GM21526 (cell line): ENCODE data around the gene ANKRD65.
"Not testable (repeated sequence)": the region's sequence is repeated elsewhere in the genome, so short reads cannot be mapped to it uniquely, and the experiment has no call there.

ENCODE experiments used
- ATAC-seq: cut with Tn5 transposase; IDR thresholded peaks from one replicate; pipeline ENCODE4 v1.9.1; 2021; ENCODE audit warnings: moderate library complexity; ENCODE audit not compliant: unreplicated experiment, low FRiP score

The ANKRD65 gene

GRCh38 chr1:1431845-1432273 lies 10.8 kb upstream of the ANKRD65 start:
- no peak for ATAC-seq

- ATAC-seq = no peak
Observed at GRCh38 chr1:1430992-1431844, 10.1 kb upstream of the ANKRD65 start.

- ATAC-seq = no peak
Observed at GRCh38 chr1:1430114-1430982, 9.3 kb upstream of the ANKRD65 start.

- no peak for ATAC-seq
Observed at GRCh38 chr1:1429671-1430073, 8.6 kb upstream of the ANKRD65 start.

- not testable (repeated sequence) for ATAC-seq
Observed at GRCh38 chr1:1428967-1429366, 7.9 kb upstream of the ANKRD65 start.

GRCh38 chr1:1428174-1428573 lies 7.1 kb upstream of the ANKRD65 start:
- ATAC-seq = no peak

- ATAC-seq = no peak
Observed at GRCh38 chr1:1427820-1428148, 6.7 kb upstream of the ANKRD65 start.

- no peak for ATAC-seq
Observed at GRCh38 chr1:1427106-1427819, 6.2 kb upstream of the ANKRD65 start.

- no peak for ATAC-seq
Observed at GRCh38 chr1:1426496-1427105, 5.5 kb upstream of the ANKRD65 start.

- ATAC-seq = no peak
Observed at GRCh38 chr1:1425753-1426495, 4.8 kb upstream of the ANKRD65 start.

GRCh38 chr1:1425426-1425752 lies 4.3 kb upstream of the ANKRD65 start:
- no peak for ATAC-seq

GRCh38 chr1:1424707-1425106 lies 3.6 kb upstream of the ANKRD65 start:
- ATAC-seq = no peak

- ATAC-seq = no peak
Observed at GRCh38 chr1:1423245-1423597, 2.1 kb upstream of the ANKRD65 start.

- ATAC-seq = no peak
Observed at GRCh38 chr1:1422465-1423244, 1.6 kb upstream of the ANKRD65 start.

GRCh38 chr1:1421907-1422464 lies 910 bp upstream of the ANKRD65 start:
- ATAC-seq = no peak

GRCh38 chr1:1420654-1421141 lies 378 bp downstream of the ANKRD65 start:
- no peak for ATAC-seq

- ATAC-seq = no peak
Observed at GRCh38 chr1:1419813-1420653, 1.0 kb downstream of the ANKRD65 start.

GRCh38 chr1:1419363-1419812 lies 1.7 kb downstream of the ANKRD65 start:
- no peak for ATAC-seq
